Activated CD8-positive, alpha-beta memory T cell treated with anti-CD3 and anti-CD28 coated beads for 48 hours (primary cell): ENCODE measurements around the gene CFTR.
"Not testable (repeated sequence)": the region's sequence is repeated elsewhere in the genome, so short reads cannot be mapped to it uniquely, and the experiment has no call there.

Source experiments
- DNase-seq, 3 experiments: peaks; one replicate each; pipeline ENCODE4 v3.0.0-alpha.2; 2020; ENCODE audit warnings: low read depth in 2 of 3, low spot score in 2 of 3

Gene CFTR

GRCh38 chr7:117683430-117684175 is 203.8 kb downstream of the CFTR start:
- DNase-seq: no peak

DNA sequence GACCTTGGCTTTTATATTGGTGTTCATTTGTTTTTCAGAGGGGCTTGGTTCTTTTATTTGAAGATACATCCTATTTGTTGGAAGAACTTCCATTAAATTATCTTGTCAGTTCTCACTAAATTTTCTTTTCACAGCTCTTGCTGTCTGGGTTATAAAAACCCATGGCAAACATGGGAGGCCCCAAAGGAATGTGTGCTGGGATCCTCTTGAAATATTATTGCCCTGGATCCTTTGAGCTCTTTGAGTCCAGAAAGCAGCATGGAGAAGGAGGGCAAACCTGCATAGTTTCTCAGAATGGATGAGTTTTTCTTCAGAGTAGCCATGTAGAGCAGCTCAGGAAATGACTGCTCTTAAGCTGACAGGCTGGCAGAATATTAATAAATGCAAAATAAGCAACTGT is 206.0 kb downstream of the CFTR start:
- no peak for DNase-seq

GRCh38 chr7:117686311-117686935 is 206.6 kb downstream of the CFTR start:
- no peak for DNase-seq

- DNase-seq: no peak
Measured at GRCh38 chr7:117688126-117688525, 208.3 kb downstream of the CFTR start.

- DNase-seq: no peak
Measured at GRCh38 chr7:117689406-117689805, 209.6 kb downstream of the CFTR start.

DNA sequence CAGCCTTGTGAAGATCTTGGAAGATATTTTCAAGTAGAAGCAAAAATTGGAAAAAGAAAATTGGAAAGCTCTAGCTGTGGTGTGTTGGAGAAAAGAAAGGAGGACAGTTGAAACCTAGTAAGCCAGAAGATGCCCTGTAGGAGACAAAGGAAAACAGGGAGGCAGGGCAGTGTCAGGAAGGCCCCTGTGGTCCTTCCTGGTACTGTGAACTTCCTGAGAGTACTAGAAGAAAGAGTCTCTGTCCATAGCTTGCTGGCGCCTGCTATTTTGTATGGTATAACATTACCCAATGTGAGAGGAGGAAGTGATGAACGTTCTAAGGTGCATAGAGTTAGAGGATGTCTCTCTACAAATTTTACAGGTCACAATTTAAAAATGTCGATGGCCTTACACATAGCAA is 210.3 kb downstream of the CFTR start:
- no peak for DNase-seq

DNA sequence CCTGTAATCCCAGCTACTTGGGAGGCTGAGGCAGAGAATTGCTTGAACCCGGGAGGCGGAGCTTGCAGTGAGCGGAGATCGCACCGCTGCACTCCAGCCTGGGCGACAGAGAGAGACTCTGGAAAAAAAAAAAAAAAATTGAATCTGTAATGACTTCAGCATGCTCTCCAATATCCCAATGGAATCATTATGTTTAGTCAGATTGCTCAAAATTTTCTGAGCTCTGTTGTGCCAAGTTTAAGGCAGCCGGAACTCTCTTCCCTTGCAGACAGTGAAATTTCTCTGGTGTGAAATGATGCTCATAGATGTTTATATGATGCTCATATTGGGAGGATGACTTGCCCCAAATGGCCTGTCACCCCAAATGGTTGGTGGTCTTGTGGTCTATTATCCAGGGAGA is 212.5 kb downstream of the CFTR start:
- no peak for DNase-seq

DNA sequence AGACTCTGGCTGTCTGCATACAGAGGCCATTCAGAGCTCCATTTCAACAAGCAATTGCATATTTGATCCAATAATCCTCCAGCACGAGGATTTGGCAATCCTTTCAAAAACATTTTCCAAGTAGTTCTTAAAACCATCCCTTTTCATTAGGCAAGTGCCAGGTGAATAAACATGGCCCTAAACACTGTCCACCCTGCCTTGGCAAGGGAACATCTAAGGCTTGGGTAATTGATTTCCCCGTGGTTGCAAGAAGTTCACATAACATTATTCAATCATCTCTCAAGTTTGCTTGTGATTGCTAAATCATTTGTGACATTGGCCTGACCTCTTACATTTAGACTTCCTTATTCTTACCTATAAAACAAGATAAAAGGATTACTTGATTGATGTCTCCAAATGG is 218.2 kb downstream of the CFTR start:
- no peak for DNase-seq

DNA sequence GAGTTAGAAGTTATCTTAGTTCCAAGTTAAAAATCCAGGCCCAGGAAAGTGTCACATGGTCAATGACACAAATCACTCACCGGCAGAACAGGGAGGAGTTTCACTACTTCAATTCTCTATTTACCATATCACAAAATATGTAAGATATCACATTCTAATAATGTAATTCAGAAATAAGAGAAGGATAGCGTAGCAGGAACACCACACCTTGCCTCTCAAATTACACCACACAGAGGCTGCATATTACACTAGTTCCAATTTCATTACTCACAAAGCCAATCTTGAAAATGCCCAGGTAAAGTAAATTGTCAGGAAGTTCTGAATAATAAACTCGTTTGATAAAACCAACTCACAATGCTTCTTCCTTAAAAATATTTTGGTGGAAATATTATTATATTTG is 224.2 kb downstream of the CFTR start:
- DNase-seq: no peak

DNA sequence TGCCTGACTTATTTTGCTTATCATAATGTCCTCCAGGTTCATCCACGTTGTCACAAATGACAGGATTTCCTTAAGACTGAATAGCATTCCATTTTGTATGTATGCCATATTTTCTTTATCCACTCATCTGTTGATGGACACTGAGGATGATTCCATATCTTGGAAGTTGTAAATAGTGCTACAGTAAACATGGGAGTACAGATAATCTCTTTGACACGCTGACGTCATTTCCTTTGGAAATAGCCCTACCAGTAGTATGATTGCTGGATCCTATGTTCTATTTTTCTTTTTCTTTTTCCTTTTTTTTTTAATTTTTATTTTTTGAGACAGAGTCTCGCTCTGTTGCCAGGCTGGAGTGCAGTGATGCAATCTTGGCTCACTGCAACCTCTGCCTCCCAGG is 225.8 kb downstream of the CFTR start:
- no peak for DNase-seq

GRCh38 chr7:117706210-117706609 is 226.4 kb downstream of the CFTR start:
- DNase-seq: no peak

DNA sequence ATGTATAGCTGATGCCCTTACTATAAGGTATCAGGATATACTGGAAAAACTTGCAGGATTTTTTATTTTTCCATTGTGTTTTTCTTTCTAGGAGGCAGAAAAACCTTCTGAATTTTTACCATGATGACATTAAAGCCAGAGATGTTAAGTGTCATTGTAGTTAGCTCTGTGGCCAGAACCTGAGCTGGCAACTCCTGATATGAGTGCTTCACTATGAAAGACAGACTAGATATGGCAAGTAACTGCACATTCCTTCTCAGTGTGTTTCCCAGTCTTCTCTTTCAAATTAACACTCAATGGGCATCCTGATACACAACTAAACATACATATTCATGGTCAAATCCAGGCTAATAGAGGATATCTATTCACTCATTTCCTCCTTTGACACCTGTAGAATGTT is 227.3 kb downstream of the CFTR start:
- no peak for DNase-seq

DNA sequence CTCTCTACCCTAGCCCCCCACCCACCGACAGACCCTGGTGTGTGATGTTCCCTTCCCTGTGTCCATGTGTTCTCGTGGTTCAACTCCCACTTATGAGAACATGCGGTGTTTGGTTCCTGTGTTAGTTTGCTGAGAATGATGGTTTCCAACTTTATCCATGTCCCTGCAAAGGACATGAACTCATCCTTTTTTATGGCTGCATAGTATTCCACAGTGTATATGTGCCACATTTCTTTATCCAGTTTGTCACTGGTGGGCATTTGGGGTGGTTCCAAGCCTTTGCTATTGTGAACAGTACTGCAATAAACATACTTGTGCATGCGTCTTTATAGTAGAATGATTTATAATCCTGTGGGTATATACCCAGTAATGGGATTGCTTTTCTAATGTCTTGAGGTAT is 228.3 kb downstream of the CFTR start:
- not testable (repeated sequence) for DNase-seq

- DNase-seq: no peak
Measured at GRCh38 chr7:117711556-117711955, 231.7 kb downstream of the CFTR start.

GRCh38 chr7:117715784-117716445 is 236.1 kb downstream of the CFTR start:
- no peak for DNase-seq

GRCh38 chr7:117716707-117717299 is 237.0 kb downstream of the CFTR start:
- DNase-seq: no peak

DNA sequence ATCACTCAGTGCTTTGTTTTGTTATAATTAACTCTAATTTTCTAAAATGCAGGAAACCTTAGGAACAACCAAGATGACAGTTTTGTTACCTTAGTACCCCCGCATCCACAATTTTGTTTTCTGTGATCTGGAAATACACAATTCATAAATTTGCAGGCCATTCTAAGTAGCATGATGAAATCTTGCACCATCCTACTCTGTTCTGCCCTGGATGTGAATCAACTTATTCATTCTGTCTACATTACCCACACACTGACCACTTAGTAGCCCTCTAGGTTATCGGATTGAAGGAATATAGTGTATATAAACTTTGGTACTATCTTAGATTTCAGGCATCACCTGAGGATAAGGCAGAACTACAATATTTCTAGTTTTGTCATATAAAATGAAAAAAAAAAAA is 237.5 kb downstream of the CFTR start:
- no peak for DNase-seq
